ENCODE results near the gene MKS1.

The MKS1 gene

DNA sequence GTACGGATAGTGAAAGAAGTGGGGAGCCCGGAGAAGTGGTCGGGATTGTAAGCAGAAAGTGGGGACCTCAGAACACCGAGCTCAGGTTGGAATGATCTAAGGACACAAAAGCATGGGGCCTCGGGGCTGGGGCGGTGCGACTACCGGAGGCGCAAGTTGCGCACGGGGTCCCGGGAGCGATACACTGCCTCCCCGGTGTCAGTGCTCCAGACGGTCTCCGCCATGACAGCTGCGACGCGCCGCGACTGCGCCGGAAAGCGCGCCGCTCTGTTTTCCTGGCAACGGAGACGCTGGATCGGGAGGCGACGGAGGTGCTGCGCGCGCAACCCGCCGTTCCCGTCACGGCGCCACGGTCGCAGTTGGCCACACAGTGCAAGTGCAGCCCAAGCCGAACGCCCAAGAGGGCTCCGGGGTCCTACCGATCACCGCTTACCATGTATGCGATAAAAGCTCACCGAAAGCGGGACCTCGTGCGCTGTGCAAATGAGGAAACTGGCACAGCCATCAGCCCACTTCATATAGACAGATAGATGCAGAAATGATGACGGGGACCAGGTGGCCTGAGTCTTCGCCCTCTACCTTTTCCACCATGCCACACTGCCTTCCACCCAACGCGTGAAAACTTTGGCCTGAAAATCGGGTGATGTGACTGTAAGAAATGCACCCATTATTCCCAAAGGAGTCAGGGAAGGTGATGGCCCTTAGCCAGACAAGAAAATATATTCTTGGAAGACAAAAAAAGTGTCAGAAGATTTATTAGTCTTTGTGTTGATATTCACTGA is at the start of gene MKS1:
TSS of gene MKS1 (minus strand) at position 249 of the 782 bp plus-strand sequence. CDS start at position 224, 25 bp downstream.
- peak; percentile 62 for DNase-seq

DNA sequence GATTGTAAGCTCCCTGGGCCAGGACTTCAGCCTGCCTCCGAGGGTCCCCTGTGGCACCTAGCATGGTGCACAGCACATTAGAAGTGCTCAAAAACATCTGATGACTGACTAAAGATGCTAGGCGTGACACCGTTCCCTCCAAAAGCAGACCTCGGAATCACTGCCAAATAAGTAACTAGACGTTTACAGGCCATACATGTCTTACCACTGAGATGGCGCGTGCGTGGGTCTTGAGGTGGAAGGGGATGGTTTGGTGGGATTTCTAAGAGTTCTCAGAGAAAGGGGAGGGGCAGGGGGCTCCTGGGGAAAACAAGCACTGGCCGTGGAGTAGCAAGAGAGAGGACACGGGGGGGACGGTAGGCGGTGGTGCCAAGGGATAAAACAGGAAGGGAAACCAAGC is 49.3 kb upstream of the MKS1 start:
- DNase-seq, result no peak

DNA sequence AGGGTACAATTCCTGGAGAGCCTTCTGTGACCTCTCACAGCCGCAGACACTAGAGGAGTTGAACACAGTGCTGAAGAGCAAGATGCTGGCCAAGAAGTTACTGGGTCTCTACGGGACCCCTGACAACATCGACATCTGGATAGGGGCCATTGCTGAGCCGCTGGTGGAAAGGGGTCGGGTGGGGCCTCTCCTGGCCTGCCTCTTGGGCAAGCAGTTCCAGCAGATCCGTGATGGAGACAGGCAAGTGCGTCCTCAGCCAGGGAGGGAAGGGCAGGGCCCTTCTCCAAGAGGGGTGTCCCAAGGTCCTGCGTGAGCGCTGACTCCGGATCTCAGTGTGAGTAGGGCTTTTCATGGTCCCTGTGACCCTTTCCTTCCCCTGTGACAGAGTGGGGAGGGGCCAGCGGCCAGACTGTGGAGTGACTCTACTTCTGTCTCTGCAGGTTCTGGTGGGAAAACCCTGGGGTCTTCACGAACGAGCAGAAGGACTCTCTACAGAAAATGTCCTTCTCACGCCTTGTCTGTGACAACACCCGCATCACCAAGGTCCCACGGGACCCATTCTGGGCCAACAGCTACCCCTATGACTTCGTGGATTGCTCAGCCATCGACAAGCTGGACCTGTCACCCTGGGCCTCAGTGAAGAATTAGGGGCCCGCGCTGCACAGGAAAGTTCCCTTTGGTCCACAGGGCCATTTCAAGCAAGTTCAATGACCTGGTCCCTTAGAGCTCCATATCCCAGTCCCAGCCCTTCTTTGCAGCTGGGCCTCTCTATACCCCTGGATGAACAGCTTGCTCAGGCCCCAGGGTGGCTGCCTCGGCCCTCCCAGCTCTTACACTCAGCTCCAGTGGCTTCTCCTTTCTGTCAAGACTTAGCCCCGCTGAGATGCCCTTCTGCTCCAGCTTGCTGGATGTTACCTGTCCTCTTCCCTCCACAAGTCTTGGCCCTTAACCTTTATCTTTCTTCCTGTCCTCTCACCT is 48.6 kb upstream of the MKS1 start:
- DNase-seq, result no peak

GRCh38 chr17:58265902-58266875 is 47.1 kb upstream of the MKS1 start:
- DNase-seq, result no peak

- no peak for DNase-seq
Measured at GRCh38 chr17:58265271-58265670, 46.2 kb upstream of the MKS1 start.

DNA sequence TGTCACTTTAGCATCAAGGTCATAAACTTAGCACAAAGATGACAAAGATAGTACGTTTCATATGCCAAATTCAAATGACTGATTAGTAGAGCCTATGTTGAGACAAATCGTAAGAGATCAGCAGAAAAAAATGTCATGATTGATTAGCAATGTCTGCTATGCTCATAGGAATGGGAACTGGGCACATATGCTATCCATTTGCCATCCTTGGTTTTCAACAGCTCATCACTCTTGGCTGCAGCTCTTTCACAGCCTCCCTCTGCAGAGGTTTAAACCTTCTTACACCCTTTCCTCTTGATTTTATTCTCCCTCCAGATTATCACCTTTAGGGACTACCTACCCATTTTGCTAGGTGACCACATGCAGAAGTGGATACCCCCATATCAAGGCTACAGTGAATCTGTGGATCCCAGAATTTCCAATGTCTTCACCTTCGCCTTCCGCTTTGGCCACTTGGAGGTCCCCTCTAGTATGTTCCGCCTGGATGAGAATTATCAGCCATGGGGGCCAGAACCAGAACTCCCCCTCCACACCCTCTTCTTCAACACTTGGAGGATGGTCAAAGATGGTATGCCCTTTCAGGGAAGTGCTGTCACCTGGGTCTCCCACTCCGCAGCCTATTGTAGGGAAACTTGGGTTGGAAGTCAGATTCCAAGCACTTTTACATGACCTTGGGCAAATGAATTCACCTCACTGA is 45.5 kb upstream of the MKS1 start:
- no peak for DNase-seq

GRCh38 chr17:58263773-58264172 is 44.7 kb upstream of the MKS1 start:
- DNase-seq, result no peak

DNA sequence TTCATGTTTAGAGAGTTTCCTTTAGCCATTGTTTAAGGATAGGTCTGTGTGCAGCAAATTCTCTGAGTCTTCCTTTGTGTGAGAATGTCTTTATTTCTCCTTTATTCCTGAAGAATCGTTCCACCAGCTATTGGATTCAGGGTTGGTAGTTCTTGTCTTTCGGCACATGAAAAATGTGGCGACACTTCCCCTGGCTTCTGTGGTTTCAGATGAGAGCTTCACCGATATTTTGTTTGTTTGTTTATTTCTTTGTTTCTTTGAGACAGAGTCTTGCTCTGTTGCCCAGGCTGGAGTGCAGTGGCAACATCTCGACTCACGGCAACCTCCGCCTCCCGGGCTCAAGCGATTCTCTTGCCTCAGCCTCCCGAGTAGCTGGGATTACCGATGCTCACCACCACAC is 43.1 kb upstream of the MKS1 start:
- DNase-seq, result no peak

DNA sequence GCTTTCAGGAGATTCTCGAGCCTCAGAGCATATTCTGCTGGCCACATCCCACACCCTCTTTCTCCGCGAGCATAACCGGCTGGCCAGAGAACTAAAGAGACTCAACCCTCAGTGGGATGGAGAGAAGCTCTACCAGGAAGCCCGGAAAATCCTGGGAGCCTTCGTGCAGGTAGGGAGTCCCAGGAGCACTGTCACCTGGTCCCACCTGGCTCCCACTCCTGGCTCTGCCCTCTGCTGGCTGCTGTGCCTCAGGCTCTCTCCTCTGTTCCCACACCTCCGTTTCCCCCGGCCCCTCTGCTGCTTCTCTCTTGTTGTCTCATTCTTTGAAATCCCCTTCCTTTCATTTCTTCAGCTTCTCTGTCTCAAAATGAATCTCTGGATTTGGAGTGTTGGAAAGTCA is 35.7 kb upstream of the MKS1 start:
- DNase-seq, result no peak

- no peak for DNase-seq
Measured at GRCh38 chr17:58253082-58253481, 34.0 kb upstream of the MKS1 start.

GRCh38 chr17:58252141-58252540 is 33.1 kb upstream of the MKS1 start:
- DNase-seq, result no peak

- DNase-seq, result no peak
Measured at GRCh38 chr17:58250344-58251011, 31.4 kb upstream of the MKS1 start.

GRCh38 chr17:58249270-58250133 is 30.4 kb upstream of the MKS1 start:
- peak; percentile 58 for DNase-seq

DNA sequence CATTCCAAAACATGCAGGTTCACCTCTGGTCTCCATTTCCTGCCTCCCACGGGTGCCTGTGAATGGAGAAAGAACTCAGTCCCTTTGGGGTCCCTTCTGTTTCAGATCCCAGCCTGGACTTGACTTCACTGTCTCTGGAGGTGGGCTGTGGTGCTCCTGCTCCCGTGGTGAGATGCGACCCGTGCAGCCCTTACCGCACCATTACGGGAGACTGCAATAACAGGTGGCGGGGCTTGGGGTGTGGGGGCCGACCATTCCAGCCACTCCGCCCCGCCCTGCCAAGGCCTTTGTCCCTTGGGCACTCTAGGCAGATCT is 29.9 kb upstream of the MKS1 start:
- DNase-seq, result no peak

GRCh38 chr17:58247511-58248363 is 28.7 kb upstream of the MKS1 start:
- no peak for DNase-seq

GRCh38 chr17:58246781-58247180 is 27.7 kb upstream of the MKS1 start:
- no peak for DNase-seq

DNA sequence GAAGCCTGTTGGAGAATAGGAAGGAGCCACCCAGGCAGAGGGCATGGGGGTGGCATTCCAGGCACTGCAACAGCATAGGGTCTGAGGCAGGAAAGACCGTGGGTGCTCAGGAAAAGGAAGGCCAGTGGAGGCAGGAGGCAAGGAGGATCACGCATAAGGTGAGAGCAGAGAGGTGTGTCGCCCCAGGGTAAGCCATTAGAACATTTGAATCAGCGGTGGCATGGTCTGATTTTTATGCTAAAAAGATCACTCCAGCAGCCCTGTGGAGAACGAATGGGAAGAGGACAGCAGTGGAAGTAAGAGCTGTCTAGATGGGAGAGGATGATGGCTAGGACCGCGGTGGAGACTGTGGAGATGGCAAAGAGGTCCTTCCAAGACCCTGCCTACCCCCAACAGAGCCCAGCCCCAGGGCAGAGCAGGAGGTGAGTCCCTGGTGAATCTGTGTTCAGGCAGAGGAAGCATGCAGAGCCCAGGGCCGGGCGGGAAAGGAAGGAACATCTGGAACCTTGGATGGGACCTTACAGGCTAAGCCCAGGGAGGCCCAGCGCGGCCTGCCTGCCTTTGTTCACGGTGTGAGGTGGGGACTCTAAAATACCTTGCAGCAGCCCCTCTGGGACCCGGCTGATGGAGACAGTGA is 27.2 kb upstream of the MKS1 start:
- no peak for DNase-seq

DNA sequence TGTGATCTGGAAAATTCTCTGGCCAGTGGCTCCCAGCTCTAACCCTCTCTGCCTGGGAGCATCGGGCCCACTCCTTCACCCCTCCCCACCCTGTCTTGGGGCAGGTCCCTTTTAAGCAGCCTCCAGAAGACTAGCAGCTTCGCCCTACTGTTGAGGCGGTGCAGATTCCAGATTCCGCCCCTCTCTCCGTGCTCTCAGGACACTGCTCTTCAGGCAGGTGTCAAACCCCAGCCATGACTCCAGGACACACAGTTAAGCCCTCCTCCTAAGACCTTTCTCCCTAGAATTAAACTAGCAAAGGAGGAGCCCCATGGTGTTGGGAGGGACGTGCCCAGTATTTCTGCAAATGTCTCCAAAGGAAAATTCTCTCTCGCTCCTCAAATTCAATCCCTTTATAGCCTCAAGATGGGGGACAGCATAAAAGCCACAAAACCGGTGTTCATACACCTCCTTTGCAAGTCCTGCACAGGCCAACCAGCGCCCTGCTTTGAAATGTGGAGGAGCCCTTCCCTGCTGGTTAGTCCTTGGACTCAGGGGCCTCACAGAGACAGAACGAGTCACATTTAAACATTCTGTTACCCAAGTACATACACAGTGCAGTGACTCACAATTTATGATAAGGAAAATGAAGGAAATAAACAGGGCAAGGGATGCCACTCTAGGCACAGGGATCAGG is 26.5 kb upstream of the MKS1 start:
- no peak for DNase-seq

DNA sequence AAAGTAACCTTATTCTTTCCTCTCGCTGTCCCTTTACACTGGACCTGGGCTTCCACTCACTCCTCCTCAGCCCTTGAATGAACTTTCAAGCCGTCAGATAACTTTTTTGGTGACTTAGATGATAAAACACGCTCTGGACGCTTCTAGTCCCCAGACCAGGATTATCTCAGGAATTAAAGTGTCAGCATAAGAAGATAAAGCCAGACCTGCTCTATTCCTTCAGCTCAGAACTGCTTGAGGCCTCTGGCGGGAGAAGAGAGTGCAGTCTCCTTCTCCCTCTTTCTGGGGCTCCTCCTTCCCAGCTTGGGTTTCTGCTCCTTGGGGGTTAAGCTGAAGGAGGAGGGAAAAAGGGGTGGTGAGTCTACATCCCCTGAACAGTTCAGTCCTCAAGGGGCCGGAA is 25.9 kb upstream of the MKS1 start:
- DNase-seq, result no peak

Measured in DMS79 treated with DMSO at 0.1 percent for 48 hours (cell line).